HCEC 1CT (cell line): ENCODE measurements around the gene PGAP1.
A peak's percentile ranks its signal among the peaks of the same experiment; 100 is the strongest.
"Not testable (repeated sequence)": the region's sequence is repeated elsewhere in the genome, so short reads cannot be mapped to it uniquely, and the experiment has no call there.

ENCODE experiments used
- DNase-seq: peaks from one replicate; pipeline ENCODE4 v3.0.0-alpha.2; 2017

Gene PGAP1

DNA sequence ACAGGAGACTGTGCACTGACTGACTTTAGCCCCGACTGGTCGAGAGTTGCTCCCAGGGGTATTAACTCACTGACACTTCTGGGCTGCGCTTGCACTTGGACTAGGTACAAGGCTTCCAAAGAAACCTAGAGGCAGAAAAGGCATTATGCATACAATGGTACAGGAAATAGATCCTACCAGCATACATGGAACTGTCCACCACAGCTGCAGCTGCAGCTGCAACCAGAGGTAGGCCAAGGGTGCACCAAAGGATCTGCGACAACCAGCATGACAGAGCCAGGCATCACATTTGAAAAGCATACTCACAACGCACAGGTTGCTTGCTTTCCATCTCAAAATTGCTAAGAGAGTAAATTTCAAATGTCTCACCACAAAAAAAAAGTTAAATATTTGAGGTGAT lies 22.6 kb upstream of the PGAP1 start:
- DNase-seq = no peak

DNA sequence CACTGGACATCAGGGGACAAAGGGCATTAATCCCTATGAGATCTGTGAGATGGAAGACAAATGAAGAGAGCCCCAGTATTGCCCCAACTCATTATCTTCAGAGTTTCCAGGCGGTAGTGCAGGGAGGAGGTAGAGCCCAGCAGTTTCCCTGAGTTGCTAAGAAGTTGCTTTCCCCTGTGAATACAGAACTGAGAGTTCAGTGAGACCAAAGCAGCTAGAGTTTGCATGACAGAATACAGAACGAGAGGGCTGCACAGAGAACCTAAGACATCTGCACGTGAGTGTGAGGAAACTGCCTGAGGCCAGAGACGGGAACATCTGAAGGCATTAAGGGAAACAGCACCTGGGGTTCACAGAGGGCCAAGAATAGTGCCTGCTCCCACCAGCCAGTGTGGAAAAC lies 18.1 kb upstream of the PGAP1 start:
- DNase-seq = no peak

DNA sequence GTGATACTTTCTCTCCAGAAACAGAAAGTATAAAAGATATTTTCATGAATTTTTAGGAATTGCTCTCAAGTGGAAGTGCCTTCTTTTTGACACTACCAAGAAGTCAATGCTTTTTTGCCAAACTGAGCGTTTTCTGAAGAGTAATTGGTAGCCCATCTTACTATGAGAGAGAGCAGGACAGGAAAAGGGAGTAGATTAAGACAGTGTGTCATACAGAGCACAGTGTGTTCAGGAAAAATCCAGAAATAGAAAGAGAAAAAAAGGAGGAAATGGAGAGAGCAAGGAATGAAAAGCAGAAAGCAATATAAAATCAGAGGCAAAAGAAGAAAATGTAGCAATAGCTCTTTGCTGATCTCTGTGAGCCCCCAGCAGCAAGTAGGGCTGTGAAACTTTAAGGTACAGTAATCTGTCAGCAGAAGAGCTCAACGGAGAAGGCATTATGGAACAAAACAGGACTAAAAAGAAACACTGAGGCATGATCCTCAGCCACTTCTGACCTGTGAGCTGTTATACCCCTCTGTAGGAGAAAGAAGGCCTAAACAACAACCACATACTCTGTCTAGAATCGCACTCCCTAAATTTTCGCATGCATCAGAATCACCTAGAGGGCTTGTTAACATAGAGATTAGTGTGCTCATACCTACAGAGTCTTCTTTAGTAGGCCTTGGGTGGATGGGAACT lies 15.0 kb upstream of the PGAP1 start:
- DNase-seq = no peak

DNA sequence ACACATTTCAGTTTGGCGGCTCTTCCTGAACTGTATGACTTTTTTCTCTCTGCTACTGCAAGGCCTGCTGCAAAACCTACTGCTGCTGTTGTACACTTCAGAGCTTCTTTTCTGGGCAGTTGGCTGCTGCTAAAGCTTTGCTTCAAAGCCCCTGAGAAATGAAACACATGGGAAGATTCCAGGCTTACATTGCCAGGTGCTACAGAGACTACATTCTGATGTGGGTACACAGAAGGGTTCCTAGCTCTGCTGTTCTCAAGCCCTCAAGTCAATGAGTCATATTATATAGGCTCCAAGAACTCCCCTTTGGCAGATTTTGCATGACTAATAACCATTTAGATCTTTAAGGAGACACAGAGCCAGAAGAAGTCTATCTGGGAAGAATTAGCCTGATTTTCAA lies 12.9 kb upstream of the PGAP1 start:
- peak; percentile 46 for DNase-seq

DNA sequence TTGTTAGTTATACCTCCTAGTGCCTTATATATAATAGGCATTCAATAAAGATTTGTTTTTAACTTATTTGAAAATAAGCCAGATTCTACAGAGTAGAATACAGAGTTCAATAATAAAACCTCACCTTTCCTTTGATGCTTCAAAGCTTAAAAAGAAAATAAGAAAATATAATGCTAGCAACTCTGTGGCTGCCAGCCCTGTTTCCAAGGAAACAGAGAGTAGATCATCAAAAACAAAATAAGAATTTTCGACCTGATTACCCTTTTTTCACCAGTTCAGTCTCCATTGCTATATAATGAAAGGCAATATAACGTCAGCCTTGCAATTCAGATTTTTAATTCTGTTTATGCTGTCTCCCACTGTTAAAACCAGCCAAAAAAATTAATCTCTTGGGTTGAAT lies 8.9 kb upstream of the PGAP1 start:
- no peak for DNase-seq

DNA sequence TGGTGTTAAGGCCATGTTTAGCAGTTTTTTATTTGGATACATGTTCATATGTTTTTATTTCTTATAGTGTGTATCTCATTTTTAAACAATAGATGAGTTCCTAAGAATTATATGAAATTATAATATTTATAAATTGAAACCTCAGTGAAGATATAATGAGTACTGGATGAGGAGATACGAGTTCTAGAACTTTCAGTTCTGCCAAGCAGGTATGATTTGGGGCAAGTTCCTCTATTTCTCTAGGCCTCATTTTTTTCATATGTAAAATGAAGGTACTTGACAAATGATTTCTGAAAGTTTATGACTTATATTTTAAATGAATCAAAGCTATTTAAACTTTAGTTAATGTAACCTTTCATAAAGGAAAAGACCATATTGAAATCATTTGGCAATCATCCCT lies 8.2 kb upstream of the PGAP1 start:
- DNase-seq = no peak

DNA sequence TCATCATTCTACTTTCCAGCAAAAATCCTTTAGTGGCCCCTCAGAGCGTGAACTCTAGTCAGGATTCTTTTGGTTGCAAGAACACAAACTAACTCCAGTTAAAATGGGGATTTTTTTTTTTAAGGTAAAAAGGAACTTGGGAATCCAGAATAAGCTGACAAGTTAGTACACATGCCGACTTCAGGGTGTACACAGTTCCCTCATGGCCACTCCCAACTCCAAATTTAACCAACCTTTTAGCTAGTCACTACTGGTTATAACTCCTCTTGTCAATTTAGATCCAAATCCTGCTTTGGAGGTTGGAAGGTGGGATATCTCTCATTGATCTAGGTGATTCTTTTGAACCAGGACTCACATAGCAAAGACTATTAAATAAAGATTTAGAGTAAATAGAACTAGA lies 5.0 kb upstream of the PGAP1 start:
- no peak for DNase-seq

DNA sequence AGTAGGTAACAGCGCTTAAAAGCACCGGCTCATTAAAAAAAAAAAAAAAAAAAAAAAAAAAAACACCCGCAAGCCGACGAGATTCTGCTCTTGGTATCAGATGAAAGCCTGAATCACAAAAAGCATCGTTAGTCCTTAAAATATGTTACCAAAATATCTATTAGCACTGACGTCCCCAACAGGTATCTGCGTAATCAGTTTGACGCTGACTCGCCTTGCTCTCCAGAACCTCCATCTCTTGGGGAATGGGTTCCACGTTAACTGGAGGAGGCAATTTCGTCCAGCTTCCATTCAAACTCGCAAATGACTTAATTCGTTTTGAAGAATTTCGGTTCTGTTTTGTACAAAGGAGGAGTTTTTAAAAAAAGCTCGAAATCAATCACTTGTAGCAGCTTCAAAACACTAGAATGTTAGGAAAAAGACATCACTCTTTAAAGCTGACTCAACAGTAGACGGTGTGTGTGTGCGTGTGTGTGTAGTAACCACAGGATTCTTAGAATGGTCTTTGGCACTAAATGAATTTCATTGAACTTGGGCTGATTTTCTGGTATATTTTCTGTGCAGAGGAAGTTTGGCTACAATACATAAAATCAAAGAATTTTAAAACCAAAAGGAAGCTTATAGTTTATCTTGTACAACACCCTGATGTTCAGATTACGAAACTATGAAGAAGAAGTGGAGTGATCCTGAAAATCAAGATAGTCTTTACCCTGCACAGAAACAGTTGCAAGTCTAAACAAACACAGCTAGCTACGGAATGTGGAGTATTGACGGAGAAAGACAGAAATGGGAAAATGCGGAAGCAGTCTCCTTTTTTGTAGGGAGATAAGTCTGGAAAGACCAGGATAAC lies 1.1 kb upstream of the PGAP1 start:
- peak; percentile 68 for DNase-seq

DNA sequence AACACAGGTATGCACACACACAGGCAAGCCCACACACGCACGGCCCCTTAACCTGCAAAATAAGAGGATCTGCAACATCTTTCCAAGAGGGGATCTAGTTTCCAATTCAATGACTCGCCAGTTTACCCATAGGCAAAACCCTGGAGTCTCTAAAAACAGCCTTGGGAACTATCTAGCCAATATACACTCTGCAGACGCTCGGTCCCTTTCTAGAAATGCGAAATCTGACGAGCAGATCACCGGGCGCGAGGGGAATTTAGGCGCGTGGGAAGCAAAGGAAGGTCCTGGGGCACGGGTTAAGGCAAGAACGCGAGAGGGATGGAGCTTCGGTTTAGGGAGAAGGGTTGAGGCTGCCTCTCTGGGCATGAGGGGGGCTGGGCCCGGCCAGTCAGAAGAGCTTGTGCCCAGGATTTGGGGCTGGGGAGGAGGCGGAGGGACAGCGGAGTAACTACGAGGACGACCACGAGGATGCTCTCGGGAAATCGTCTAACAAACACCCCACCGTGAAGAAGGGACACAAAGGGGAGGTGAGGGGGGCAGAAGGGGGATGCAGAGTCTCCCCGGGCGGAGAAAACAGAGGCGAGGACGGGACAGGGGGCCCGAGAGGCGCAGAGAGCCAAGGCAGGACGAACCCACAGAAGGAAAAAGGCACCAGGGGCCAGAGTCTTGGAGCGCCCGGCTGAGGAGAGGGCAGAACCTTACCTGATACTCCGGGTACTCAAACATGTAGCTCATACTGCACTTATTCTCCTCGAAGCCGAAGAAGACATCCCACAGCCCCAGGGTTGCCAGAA lies 542 bp downstream of the PGAP1 start:
- peak; percentile 37 for DNase-seq

DNA sequence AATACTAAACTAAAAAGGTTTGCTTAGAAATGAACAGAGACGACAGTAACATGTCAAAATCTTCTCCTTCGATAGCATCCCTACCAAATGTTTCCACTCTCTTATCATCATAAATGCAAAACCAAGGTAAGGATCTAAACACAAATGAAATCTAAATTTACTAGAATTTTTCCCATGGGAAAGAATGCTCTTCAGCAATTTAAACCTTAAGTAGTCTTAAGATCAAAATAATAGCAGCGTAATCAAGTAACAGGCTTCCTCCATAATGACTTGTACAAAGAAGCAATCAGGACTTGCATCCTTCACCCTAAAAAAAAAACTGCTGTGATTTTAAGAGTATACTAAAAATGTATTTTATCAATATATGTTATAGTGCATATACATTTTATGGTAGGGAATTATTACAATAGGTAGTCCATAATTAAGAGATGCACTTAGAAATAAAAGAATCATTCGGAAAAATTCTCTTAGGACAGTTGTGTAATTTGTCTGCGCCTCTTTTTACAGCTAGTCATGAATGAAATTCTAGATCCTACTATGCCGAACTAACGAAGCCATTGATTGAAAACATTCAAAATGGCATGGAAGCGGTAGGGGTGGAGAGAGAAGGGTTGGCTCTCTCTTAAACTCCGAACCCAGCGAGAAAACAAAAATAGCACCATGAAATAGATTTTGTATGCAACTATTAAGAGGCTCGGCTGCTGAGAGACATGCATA lies 1.3 kb downstream of the PGAP1 start:
- no peak for DNase-seq

DNA sequence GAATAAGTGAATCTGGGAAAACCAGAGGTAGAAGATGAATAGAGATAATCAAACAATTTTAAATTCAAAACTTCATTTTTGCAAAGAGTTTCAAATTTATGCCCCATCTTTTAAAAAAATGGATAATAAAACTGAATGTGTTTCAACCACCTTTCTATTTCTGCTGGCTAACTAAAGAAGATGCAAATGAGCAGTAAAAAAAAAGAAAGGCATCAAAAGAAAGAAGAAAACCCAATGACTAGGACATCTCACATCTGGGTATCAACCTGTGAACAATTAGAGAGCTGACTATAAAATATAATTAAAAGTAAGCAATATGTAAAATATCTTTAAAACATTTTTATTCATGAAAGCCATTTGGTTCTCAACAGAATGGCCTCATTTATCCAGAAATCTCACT lies 2.5 kb downstream of the PGAP1 start:
- no peak for DNase-seq

DNA sequence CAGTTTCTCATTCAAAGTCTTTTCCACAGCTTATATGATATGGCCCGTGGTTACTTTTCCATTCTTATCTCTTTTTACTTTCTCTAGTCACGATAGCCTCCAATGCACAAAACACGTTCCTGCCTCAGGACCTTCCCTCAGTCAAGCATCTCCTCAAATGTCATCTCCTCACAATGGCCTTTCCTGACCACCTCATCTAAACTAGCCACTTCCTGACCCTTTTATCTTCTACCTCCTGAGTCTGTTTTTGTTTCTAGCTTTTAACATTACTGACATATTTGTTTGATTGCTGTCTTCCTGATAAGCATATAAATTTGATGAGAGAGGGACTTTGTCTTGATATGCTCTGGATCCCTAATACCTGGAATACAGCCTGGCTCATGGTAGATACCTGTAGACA lies 7.6 kb downstream of the PGAP1 start:
- DNase-seq = no peak

DNA sequence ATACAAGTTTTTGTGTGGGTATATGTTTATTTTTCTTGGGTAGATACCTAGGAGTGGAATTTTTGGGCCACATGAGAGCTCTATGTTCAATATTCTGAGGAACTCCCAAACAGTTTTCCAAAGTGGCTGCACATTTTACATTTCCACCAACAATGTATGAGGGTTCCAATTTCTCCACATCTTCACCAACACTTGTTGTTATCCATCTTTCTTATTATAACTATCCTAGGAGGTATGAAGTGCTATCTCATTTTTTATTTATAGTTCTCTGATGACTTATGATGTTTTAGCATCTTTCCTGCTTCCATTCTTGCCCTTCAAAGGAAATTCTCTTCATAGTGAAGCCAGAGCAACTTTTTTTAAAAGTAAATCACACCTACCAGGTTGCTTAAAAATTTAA lies 8.7 kb downstream of the PGAP1 start:
- no peak for DNase-seq

DNA sequence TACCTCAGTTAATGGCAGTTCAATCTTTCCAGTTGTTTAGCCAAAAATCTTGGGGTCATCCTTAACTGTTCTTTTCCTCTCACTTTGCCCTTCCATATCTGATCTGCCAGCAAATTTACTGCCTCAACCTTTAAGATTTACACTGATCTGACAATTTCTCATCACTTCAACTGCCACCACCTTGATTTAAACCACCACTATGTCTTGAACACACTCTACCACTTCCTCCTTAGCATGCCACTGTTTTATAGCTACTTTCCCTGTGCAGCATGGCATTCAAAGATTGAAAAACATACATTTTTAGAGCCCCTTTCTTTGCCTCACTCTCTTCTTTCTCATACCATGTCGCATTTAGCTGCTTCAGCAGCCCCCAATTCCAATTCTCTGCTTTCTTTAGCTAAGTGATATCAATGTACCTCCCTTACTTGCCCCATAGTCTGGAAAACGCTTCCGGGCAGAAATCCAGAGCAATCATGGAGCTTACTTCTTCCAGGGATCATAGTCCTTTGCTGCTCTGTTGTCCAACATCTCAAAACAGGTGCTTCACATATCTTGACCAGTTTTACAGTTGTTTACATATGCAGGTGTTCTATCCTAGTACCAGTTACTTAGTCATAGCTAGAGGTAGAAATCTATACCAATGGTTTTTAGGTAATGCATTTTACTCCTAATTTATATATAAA lies 10.9 kb downstream of the PGAP1 start:
- DNase-seq = no peak

DNA sequence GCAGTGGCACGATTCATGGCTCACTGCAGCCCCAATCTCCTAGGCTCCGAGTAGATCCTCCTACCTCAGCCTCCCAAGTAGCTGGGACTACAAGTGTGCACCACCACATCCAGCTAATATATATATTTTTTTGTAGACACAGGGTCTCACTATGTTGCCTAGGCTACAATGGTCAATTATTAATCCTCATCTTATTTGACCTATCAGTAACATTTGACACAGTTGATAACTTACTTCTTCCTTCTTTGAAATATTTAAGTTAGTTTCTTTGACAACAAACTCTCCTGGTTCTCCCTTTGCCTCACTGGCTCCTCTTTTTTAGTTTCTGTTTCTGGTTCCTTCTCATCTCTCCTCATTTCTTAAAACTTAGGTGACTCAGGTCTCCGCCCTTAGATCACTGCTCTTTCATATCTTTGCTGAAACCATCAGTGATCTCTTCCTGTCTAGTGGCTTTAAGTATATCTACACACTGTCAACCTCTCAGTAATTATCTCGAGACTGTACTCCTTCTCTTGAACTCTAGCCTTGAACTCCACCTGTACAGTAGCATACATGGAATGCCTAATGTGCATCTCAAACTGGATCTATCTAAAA lies 11.5 kb downstream of the PGAP1 start:
- DNase-seq = no peak

DNA sequence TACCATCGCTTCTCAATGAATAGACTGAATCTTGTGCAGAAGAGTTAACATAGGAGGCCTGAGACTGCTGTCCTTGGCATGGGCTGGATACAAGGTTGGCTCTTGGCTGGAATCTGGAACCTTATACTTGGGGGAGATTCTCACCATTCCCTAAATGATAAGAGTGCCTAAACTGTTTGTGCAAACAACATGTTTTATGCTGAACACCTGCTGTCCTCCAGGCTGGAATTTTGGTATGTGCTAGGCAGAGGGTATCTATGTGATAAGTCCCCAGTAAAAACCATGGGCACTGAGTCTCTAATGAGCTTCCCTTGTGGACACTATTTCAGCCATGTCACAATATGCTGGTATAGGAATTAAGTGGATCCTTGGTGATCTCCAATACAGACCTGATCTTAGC lies 12.8 kb downstream of the PGAP1 start:
- DNase-seq = no peak

DNA sequence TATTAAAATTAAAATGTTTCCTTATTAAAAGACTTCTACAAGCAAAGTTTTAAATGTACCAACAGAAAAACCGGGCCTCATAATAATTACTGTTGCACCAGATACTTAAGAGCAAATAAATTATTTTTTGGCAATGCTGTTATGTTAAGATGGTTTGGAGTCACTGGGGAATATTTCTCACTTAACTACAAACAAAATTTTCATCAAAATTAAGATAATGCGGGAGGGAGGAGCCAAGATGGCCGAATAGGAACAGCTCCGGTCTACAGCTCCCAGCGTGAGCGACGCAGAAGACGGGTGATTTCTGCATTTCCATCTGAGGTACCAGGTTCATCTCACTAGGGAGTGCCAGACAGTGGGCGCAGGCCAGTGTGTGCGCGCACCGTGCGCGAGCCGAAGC lies 21.1 kb downstream of the PGAP1 start:
- not testable (repeated sequence) for DNase-seq

DNA sequence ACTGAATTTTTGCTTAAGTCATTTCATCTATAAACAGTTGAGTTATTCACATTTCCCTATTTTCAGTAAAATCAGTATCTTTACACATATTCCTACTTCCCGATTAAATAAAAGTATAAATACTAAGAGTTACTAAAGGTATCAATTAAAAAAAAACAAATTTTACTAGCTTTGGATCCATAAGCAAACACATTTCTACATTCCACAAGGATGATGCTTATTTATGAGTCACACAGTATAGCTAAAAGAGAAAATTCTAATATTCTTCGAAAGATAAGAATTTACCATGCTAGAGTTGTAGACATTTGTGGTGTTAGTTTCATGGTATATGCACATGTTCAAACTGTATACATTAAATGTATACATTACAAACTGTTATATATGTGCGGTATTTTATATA lies 23.7 kb downstream of the PGAP1 start:
- DNase-seq = peak; percentile 35

DNA sequence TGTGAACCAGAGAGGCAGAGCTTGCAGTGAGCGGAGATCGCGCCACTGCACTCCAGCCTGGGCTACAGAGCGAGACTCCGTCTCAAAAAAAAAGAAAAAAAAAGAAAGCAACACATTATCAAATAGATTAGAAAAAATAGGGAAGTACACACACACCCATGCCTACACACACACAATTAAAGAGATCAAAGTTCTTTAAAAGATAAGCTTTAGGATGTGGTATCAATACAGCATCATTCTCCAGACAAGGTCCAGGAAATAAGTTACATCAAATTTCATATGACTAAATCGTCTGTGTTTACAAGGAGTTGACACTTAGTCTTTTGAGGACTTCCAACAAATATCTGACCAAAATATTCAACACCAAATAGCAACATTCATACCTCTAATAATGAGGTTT lies 25.7 kb downstream of the PGAP1 start:
- DNase-seq = no peak

DNA sequence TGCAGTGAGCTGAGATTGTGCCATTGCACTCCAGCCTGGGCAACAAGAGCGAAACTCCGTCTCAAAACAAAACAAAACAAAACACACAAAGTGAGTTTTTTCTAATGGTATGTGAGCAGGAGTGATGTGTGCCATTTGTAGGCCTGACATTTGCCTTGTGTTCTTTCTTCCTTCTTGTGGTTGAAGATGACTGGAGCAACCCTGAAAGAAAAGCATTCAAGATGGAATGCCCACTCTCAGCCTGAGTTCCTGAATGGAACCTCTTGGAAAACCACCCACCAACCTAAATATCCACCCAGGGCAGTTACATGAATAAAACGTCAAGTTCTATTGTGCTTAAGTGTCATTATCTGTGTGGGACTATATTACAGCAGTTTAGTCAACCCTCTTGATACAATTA lies 26.5 kb downstream of the PGAP1 start:
- DNase-seq = no peak

DNA sequence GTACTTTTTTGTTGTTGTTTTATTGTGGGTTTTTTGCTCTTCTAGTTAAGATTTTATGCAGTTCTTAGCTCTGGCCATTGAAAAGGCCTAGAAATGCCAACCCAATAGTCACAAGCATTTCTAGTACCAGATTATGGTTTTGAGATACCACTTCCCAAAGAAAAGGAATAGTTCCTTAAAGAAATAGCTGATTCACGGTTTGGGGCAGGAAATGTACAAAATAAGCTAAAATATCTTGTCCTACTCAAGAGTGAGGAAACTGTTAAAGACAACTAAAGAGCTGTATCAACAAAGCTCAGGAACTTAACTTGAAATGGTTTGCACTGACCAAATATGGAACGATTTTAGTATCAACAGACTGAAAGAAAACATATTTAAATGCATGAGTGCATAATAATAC lies 35.4 kb downstream of the PGAP1 start:
- DNase-seq = no peak

DNA sequence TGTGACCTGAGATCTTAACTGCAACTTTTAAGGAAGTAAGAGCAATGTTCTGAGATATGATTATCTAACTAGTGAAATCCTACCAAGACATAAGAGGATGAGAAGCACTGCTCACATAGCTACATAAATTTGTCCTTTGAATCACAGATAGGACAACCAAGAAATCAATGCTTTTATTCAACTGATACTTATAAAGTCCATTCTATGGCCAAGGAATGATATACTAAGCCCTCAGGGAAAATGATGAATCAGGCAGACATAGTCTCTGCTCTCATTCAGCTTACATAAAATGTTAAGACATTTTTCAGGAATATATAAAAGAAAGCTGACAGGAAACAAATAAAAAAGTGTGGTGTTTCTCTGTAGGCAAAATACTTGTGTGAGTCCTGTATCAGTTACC lies 39.1 kb downstream of the PGAP1 start:
- no peak for DNase-seq
